AG04450 (cell line): ENCODE results near the gene ABCA7. TPM values are rescaled to one million over a fixed set of nuclear protein-coding genes. Genes with fewer than 3 reads are reported as not detected.

Experiments used
- CTCF ChIA-PET: fragments of 300-600, 350-600 bp; formaldehyde crosslinking; extraction: SDS; loops from one replicate; lab custom pipeline; 2022; ENCODE audit warnings: antibody characterized with exemption, inconsistent platforms; lab: Charles Lee
- POLR2A ChIA-PET: fragments of 350-600 bp; formaldehyde crosslinking; extraction: SDS; loops from one replicate; lab custom pipeline; 2021; ENCODE audit warnings: antibody characterized with exemption, inconsistent platforms; lab: Yijun Ruan, JAX
- DNase-seq: peaks from one replicate; pipeline ENCODE4 v3.0.0-alpha.2; 2011; ENCODE audit warnings: low read depth, low spot score
- H3K27ac ChIP-seq: one replicate; pipeline ENCODE4 v1.5.1; 2012; ENCODE audit warnings: low read depth, low read length, control low read depth
- H3K27me3 ChIP-seq: one replicate; pipeline ENCODE4 v1.6.0; 2012; ENCODE audit warnings: low read length; ENCODE audit not compliant: control insufficient read depth, insufficient read depth
- H3K4me3 ChIP-seq: 2 replicates; pipeline ENCODE4 v1.5.1; 2011; ENCODE audit warnings: mild to moderate bottlenecking, low read depth, low read length, control low read depth
- H3K9me3 ChIP-seq: 2 replicates; pipeline ENCODE4 v1.5.1; 2012; ENCODE audit warnings: low read length; ENCODE audit not compliant: control insufficient read depth, insufficient read depth
- CTCF ChIP-seq: IDR thresholded peaks from 2 replicates; pipeline ENCODE4 v1.5.1; 2011; ENCODE audit warnings: low read depth, low read length, control low read depth, inconsistent platforms
- polyA plus RNA-seq: library from polyadenylated mRNA; depleted of rRNA; stranded (reverse); fragments of >200 nt; gene quantifications from 2 replicates; pipeline ENCODE4 v1.2.3, GENCODE V29; 2011

The ABCA7 gene
- polyA plus RNA-seq, 1 experiment = 1.6 TPM

GRCh38 chr19:1007399-1008251, 32.3 kb upstream of the ABCA7 start:
- H3K4me3 ChIP-seq = no peak overlapping the region
- no peak overlapping the region for H3K27ac ChIP-seq
- H3K27me3 ChIP-seq = no peaks in the 10 kb centered on the region
- no peak for DNase-seq
- no peak for TF ChIP-seq CTCF
- POLR2A ChIA-PET = no interaction called here
- peaks cover 15% of the 10 kb centered on the region; the same call in 1 of the 2 replicates for H3K9me3 ChIP-seq
- CTCF ChIA-PET = interaction anchor here (0.6 kb wide), 1 partner anchor 260 kb away, joined by 6 read pairs; no protein-coding TSS in a partner anchor

- Histone ChIP-seq H3K9me3 (peaks cover 15% of the 10 kb centered on the region; the same call in 1 of the 2 replicates), H3K27ac (peak overlapping the region; percentile 68), H3K27me3 (no peaks in the 10 kb centered on the region), H3K4me3 (peak overlapping the region; percentile 29; the same call in 1 of the 2 replicates)
- POLR2A ChIA-PET = interaction anchor here (1.4 kb wide), 2 partner anchors 11 to 20 kb away, joined by 3 to 9 read pairs; no protein-coding TSS in a partner anchor
- DNase-seq = no peak
- TF ChIP-seq CTCF = no peak
- CTCF ChIA-PET = interaction anchor here (0.6 kb wide), 1 partner anchor 259 kb away, joined by 6 read pairs; no protein-coding TSS in a partner anchor
Observed at GRCh38 chr19:1008268-1009040, 31.5 kb upstream of the ABCA7 start.

GRCh38 chr19:1009041-1009980, 30.6 kb upstream of the ABCA7 start:
- ChIA-PET CTCF (no interaction called here), POLR2A (interaction anchor here (0.7 to 1.4 kb wide), 5 partner anchors 10 to 260 kb away, joined by 3 to 9 read pairs (median 3); partner anchors contain the start of gene CIRBP)
- Histone ChIP-seq H3K9me3 (peaks cover 15% of the 10 kb centered on the region; the same call in 1 of the 2 replicates), H3K27ac (peak overlapping the region; percentile 70), H3K27me3 (no peaks in the 10 kb centered on the region), H3K4me3 (peak overlapping the region; percentile 29; the same call in 1 of the 2 replicates)
- peak; percentile 79 for DNase-seq
- no peak for TF ChIP-seq CTCF

- H3K27ac ChIP-seq = peak overlapping the region; percentile 70
- H3K4me3 ChIP-seq = no peak overlapping the region; the same call in 1 of the 2 replicates
- TF ChIP-seq CTCF = no peak
- POLR2A ChIA-PET = interaction anchor here (0.7 to 1.4 kb wide), 4 partner anchors 9 to 259 kb away, joined by 3 to 9 read pairs (median 3); partner anchors contain the start of gene CIRBP
- H3K27me3 ChIP-seq = no peaks in the 10 kb centered on the region
- peaks cover 8% of the 10 kb centered on the region; the same call in 1 of the 2 replicates for H3K9me3 ChIP-seq
- DNase-seq = no peak
- CTCF ChIA-PET = no interaction called here
Observed at GRCh38 chr19:1009981-1010538, 29.8 kb upstream of the ABCA7 start.
